Panc1 (cell line): ENCODE data around the gene TSHZ2. TPM values are rescaled to one million over a fixed set of nuclear protein-coding genes. Genes with fewer than 3 reads are reported as not detected.

Experiments
- ATAC-seq: fragments of 200-7000 bp; cut with Tn5 transposase; 2 replicates; pipeline ENCODE4 v1.9.1; 2020; ENCODE audit warnings: mild to moderate bottlenecking, moderate library complexity
- BruUV-seq: library from RNA; stranded (reverse); fragments of 400-500 nt; replicated peaks from 2 replicates; lab custom pipeline; 2021; lab: Mats Ljungman, UMichigan
- CTCF ChIA-PET: fragments of 300-600 bp; sonication (Branson Sonifier 250); formaldehyde crosslinking; loops from one replicate; lab custom pipeline; 2022; ENCODE audit warnings: antibody characterized with exemption; lab: Charles Lee
- POLR2A ChIA-PET: fragments of 300-600 bp; sonication (Branson Sonifier 250); formaldehyde crosslinking; loops from one replicate; lab custom pipeline; 2022; ENCODE audit warnings: antibody characterized with exemption; lab: Charles Lee
- DNase-seq: peaks from one replicate; pipeline ENCODE4 v3.0.0-alpha.2; 2010; ENCODE audit warnings: low read depth, low spot score
- H3K27ac ChIP-seq: 2 replicates; pipeline ENCODE4 v1.5.1; 2011; ENCODE audit warnings: mild to moderate bottlenecking, low read length, inconsistent platforms
- H3K27me3 ChIP-seq: fragments of 200-500 bp; sonication (Bioruptor generic); 2 replicates; pipeline ENCODE4 v1.6.0; 2014; ENCODE audit warnings: low read length, inconsistent platforms; ENCODE audit not compliant: control insufficient read depth, insufficient read depth
- H3K36me3 ChIP-seq: fragments of 200-500 bp; sonication (Bioruptor generic); 2 replicates; pipeline ENCODE4 v1.5.1; 2014; ENCODE audit warnings: inconsistent platforms, mild to moderate bottlenecking, low read length, moderate library complexity; ENCODE audit not compliant: control insufficient read depth, insufficient read depth
- H3K4me1 ChIP-seq: 2 replicates; pipeline ENCODE4 v1.5.1; 2011; ENCODE audit warnings: inconsistent platforms, mild to moderate bottlenecking, low read length, moderate library complexity; ENCODE audit not compliant: control insufficient read depth, insufficient read depth
- H3K4me3 ChIP-seq, 2 experiments: 2 replicates each; pipeline ENCODE4 v1.5.1; 2011 to 2012; ENCODE audit warnings: low read depth in 2 of 2, low read length in 2 of 2, mild to moderate bottlenecking in 2 of 2, inconsistent platforms in 1 of 2, moderate library complexity in 1 of 2
- H3K9me3 ChIP-seq: fragments of 200-500 bp; sonication (Bioruptor generic); 2 replicates; pipeline ENCODE4 v1.5.1; 2014; ENCODE audit warnings: low read depth, mild to moderate bottlenecking, inconsistent platforms, low read length, moderate library complexity; ENCODE audit not compliant: control insufficient read depth, insufficient read depth
- CTCF ChIP-seq: fragments of 450-650 bp; IDR thresholded peaks from 2 replicates; pipeline ENCODE4 v1.5.1; 2017; ENCODE audit warnings: mild to moderate bottlenecking
- POLR2AphosphoS5 ChIP-seq: IDR thresholded peaks from 2 replicates; pipeline ENCODE4 v1.6.1; 2012; ENCODE audit warnings: mild to moderate bottlenecking, low read depth, low read length, moderate library complexity
- REST ChIP-seq, 2 experiments: IDR thresholded peaks; 2 replicates each; pipeline ENCODE4 v1.6.1; 2011 to 2012; ENCODE audit warnings: low read depth in 2 of 2, control low read depth in 1 of 2, low read length in 1 of 2, mild to moderate bottlenecking in 1 of 2, moderate library complexity in 1 of 2; ENCODE audit not compliant: insufficient read depth in 1 of 2
- SIN3A ChIP-seq: IDR thresholded peaks from 2 replicates; pipeline ENCODE4 v1.6.1; 2012; ENCODE audit warnings: low read depth, mild to moderate bottlenecking, low read length, moderate library complexity, borderline replicate concordance; ENCODE audit not compliant: insufficient read depth
- TCF7L2 ChIP-seq: IDR thresholded peaks from 2 replicates; pipeline ENCODE4 v1.6.1; 2011; ENCODE audit warnings: mild to moderate bottlenecking, low read depth, low read length, inconsistent platforms
- in situ Hi-C: cut with HindIII; loops from 2 replicates; pipeline ENCODE4 v1.10.0; 2016; ENCODE audit warnings: low sequenced_read_pairs, low pct_unique_long_range_greater_than_20kb
- intact Hi-C: fragments of 100-400 bp; cut with micrococcal nuclease; formaldehyde crosslinking; loops from one replicate; pipeline ENCODE4 v1.10.0; 2022; ENCODE audit not compliant: unreplicated experiment
- total RNA-seq: library from RNA; stranded (reverse); gene quantifications from one replicate; pipeline ENCODE4 v1.2.1, GENCODE V29; 2021; ENCODE audit not compliant: unreplicated experiment

The TSHZ2 gene
- total RNA-seq, 1 experiment from 2014 or later: 0.36 TPM

GRCh38 chr20:53136473-53136872 lies 164.3 kb downstream of the TSHZ2 start:
- TF ChIP-seq TCF7L2 (no peak), POLR2AphosphoS5 (no peak), SIN3A (no peak), CTCF (no peak), REST (IDR thresholded peaks at IDR 0.05; ENCODE audit: insufficient read depth in 1 of 2, low read depth in 2 of 2, low read length in 1 of 2) (no peak)
- DNase-seq (no peak), ATAC-seq (no peak)
- H3K9me3 ChIP-seq: no peaks in the 10 kb centered on the region
- H3K4me1 ChIP-seq: no peaks in the 10 kb centered on the region
- ChIA-PET POLR2A (no interaction called here), CTCF (interaction anchor here (0.6 kb wide), 1 partner anchor 27 kb away, joined by 3 read pairs; no protein-coding TSS in a partner anchor)
- no peak overlapping the region for H3K27ac ChIP-seq
- in situ Hi-C loops (no loop called here), intact Hi-C loops (no loop called here)
- H3K27me3 ChIP-seq: peaks cover 3% of the 10 kb centered on the region; the same call in 1 of the 2 replicates
- no TSS peak for BruUV-seq
- no peaks in the 10 kb centered on the region for H3K36me3 ChIP-seq
- H3K4me3 ChIP-seq: no peak overlapping the region

GRCh38 chr20:53138454-53139262 lies 166.5 kb downstream of the TSHZ2 start:
- H3K36me3 ChIP-seq: no peaks in the 10 kb centered on the region
- DNase-seq: no peak
- H3K27me3 ChIP-seq: peaks cover 3% of the 10 kb centered on the region; the same call in 1 of the 2 replicates
- no peaks in the 10 kb centered on the region for H3K9me3 ChIP-seq
- ChIA-PET POLR2A (no interaction called here), CTCF (no interaction called here)
- TF ChIP-seq REST (IDR thresholded peaks at IDR 0.05; ENCODE audit: insufficient read depth in 1 of 2, low read depth in 2 of 2, low read length in 1 of 2): no peak
- TF ChIP-seq SIN3A: no peak
- no peak for TF ChIP-seq TCF7L2
- intact Hi-C loops (no loop called here), in situ Hi-C loops (no loop called here)
- no peak for ATAC-seq
- no peak overlapping the region for H3K4me3 ChIP-seq
- H3K4me1 ChIP-seq: no peaks in the 10 kb centered on the region
- H3K27ac ChIP-seq: no peak overlapping the region
- BruUV-seq: no TSS peak
